GM18517 (cell line): Measurements from ENCODE around the gene REX1BD.
"Not testable (repeated sequence)": the region's sequence is repeated elsewhere in the genome, so short reads cannot be mapped to it uniquely, and the experiment has no call there.

Experiments
- ATAC-seq: cut with Tn5 transposase; IDR thresholded peaks from one replicate; pipeline ENCODE4 v1.9.1; 2021; ENCODE audit warnings: mild to moderate bottlenecking, moderate library complexity; ENCODE audit not compliant: unreplicated experiment

The REX1BD gene

GRCh38 chr19:18600692-18601397 is 12.2 kb downstream of the REX1BD start:
- ATAC-seq = not testable (repeated sequence)

- ATAC-seq = no peak
Measured at GRCh38 chr19:18601875-18602274, 13.3 kb downstream of the REX1BD start.

- ATAC-seq = no peak
Measured at GRCh38 chr19:18603255-18603957, 14.8 kb downstream of the REX1BD start.

- no peak for ATAC-seq
Measured at GRCh38 chr19:18603958-18604819, 15.6 kb downstream of the REX1BD start.

GRCh38 chr19:18604820-18605159 is 16.2 kb downstream of the REX1BD start:
- no peak for ATAC-seq

GRCh38 chr19:18605196-18605545 is 16.6 kb downstream of the REX1BD start:
- ATAC-seq = no peak

GRCh38 chr19:18605546-18606280 is 17.1 kb downstream of the REX1BD start:
- ATAC-seq = no peak

GRCh38 chr19:18606281-18607225 is 18.0 kb downstream of the REX1BD start, which contains the start of gene CRLF1:
TSS of gene CRLF1 (minus strand) at chr19:18606799. CDS start at chr19:18606656, 143 bp downstream.
- ATAC-seq = no peak

- ATAC-seq = no peak
Measured at GRCh38 chr19:18607226-18608101, 18.9 kb downstream of the REX1BD start.

GRCh38 chr19:18608102-18608804 is 19.7 kb downstream of the REX1BD start:
- ATAC-seq = no peak

- ATAC-seq = no peak
Measured at GRCh38 chr19:18608805-18609716, 20.5 kb downstream of the REX1BD start.

- ATAC-seq = no peak
Measured at GRCh38 chr19:18609717-18610051, 21.1 kb downstream of the REX1BD start.

- ATAC-seq = no peak
Measured at GRCh38 chr19:18610245-18610555, 21.6 kb downstream of the REX1BD start.

- no peak for ATAC-seq
Measured at GRCh38 chr19:18610556-18611326, 22.1 kb downstream of the REX1BD start.

- ATAC-seq = no peak
Measured at GRCh38 chr19:18611327-18612050, 22.9 kb downstream of the REX1BD start.
